Endothelial cell of umbilical vein (primary cell): ENCODE data around the gene CCR7. TPM values are rescaled to one million over a fixed set of nuclear protein-coding genes. Genes with fewer than 3 reads are reported as not detected.

ENCODE experiments used
- BruUV-seq: library from RNA; stranded (reverse); fragments of 400-500 nt; replicated peaks from 2 replicates; lab custom pipeline; 2021; lab: Mats Ljungman, UMichigan
- CTCF ChIA-PET: fragments of 300-600, 350-600 bp; sonication (Branson Sonifier 250); formaldehyde crosslinking; loops from one replicate; lab custom pipeline; 2021; ENCODE audit warnings: antibody characterized with exemption, inconsistent platforms; lab: Charles Lee
- POLR2A ChIA-PET: fragments of 300-600, 350-600 bp; sonication (Branson Sonifier 250); formaldehyde crosslinking; loops from one replicate; lab custom pipeline; 2021; ENCODE audit warnings: antibody characterized with exemption, inconsistent platforms; lab: Charles Lee
- DNase-seq: peaks from one replicate; pipeline ENCODE4 v3.0.0-alpha.2; 2011; ENCODE audit warnings: low read depth, low spot score
- FAIRE-seq: peaks from 2 replicates; lab custom pipeline; 2011; peaks lifted over from hg19 to GRCh38; lab: Jason Lieb, UNC
- H2AFZ ChIP-seq: 2 replicates; pipeline ENCODE4 v1.6.0; 2012; ENCODE audit warnings: low read depth, low read length, control low read depth, inconsistent platforms
- H3K27ac ChIP-seq: 2 replicates; pipeline ENCODE4 v1.5.1; 2011; ENCODE audit warnings: low read depth, mild to moderate bottlenecking, control low read depth, low read length, moderate library complexity; ENCODE audit not compliant: insufficient read depth
- H3K27me3 ChIP-seq, 2 experiments: 2 replicates each; pipeline versions ENCODE4 v1.6.0 to v1.6.1; 2011; ENCODE audit warnings: low read length in 2 of 2, mixed read lengths in 1 of 2; ENCODE audit not compliant: control insufficient read depth in 2 of 2, insufficient read depth in 2 of 2
- H3K36me3 ChIP-seq, 2 experiments: 2 replicates in 1 of 2; 3 replicates in 1 of 2; pipeline ENCODE4 v1.5.1; 2011; ENCODE audit warnings: low read length in 2 of 2, mild to moderate bottlenecking in 1 of 2, moderate library complexity in 1 of 2; ENCODE audit not compliant: control insufficient read depth in 2 of 2, insufficient read depth in 2 of 2; ENCODE audit errors: extremely low read depth in 1 of 2
- H3K4me1 ChIP-seq: 3 replicates; pipeline ENCODE4 v1.5.1; 2011; ENCODE audit warnings: mild to moderate bottlenecking, low read length; ENCODE audit not compliant: control insufficient read depth, insufficient read depth; ENCODE audit errors: extremely low read depth
- H3K4me2 ChIP-seq: 2 replicates; pipeline ENCODE4 v1.6.1; 2011; ENCODE audit warnings: low read length, control low read depth, mixed read lengths; ENCODE audit not compliant: insufficient read depth
- H3K4me3 ChIP-seq, 3 experiments: fragments of 200-600 bp in 1 of 3; sonication (generic), shearing (Covaris generic) in 1 of 3; replicated peaks in 1 of 3; 2 replicates each; pipeline ENCODE4 v1.5.1; 2011 to 2016; ENCODE audit warnings: control low read depth in 3 of 3, low read length in 3 of 3, mild to moderate bottlenecking in 2 of 3, inconsistent platforms in 1 of 3, low read depth in 1 of 3, moderate library complexity in 1 of 3; ENCODE audit not compliant: insufficient read depth in 1 of 3
- H3K79me2 ChIP-seq: 2 replicates; pipeline ENCODE4 v1.6.0; 2012; ENCODE audit warnings: low read length, inconsistent platforms; ENCODE audit not compliant: control insufficient read depth, insufficient read depth
- H3K9ac ChIP-seq: replicated peaks from 2 replicates; pipeline ENCODE3; 2011; ENCODE audit warnings: low read length, control low read depth; ENCODE audit not compliant: insufficient read depth; ENCODE audit errors: extremely low read depth
- H3K9me1 ChIP-seq: replicated peaks from 3 replicates; pipeline ENCODE4 v1.6.0; 2011; ENCODE audit warnings: mild to moderate bottlenecking, low read length; ENCODE audit not compliant: control insufficient read depth, insufficient read depth; ENCODE audit errors: extremely low read depth
- H3K9me3 ChIP-seq: replicated peaks from 2 replicates; pipeline ENCODE4 v1.5.1; 2012; ENCODE audit warnings: low read length, inconsistent platforms; ENCODE audit not compliant: control insufficient read depth, insufficient read depth
- H4K20me1 ChIP-seq: replicated peaks from 2 replicates; pipeline ENCODE3; 2011; ENCODE audit warnings: mild to moderate bottlenecking, low read length; ENCODE audit not compliant: control insufficient read depth, insufficient read depth; ENCODE audit errors: extremely low read depth
- JUN ChIP-seq: IDR thresholded peaks from 2 replicates; pipeline ENCODE4 v1.6.1; 2011; ENCODE audit warnings: borderline replicate concordance, low read depth; ENCODE audit not compliant: insufficient read length, insufficient read depth
- POLR2A ChIP-seq: IDR thresholded peaks from 2 replicates; pipeline ENCODE4 v1.6.1; 2012; ENCODE audit warnings: low read depth, mild to moderate bottlenecking, control low read depth, low read length
- dilution Hi-C: fragments of 300-500 bp; cut with MboI; formaldehyde crosslinking; loops from one replicate; pipeline ENCODE4 v1.15.0; 2019; ENCODE audit warnings: low sequenced_read_pairs; ENCODE audit not compliant: extremely low pct_ligation_motif_present
- intact Hi-C: fragments of 100-400 bp; cut with micrococcal nuclease; formaldehyde crosslinking; loops from one replicate; pipeline ENCODE4 v1.10.0; 2022
- polyA plus RNA-seq, 4 experiments: library from polyadenylated mRNA; depleted of rRNA in 3 of 4; stranded (reverse) in 3 of 4; unstranded in 1 of 4; fragments of >200 nt; gene quantifications; 2 replicates each; pipeline versions ENCODE4 v1.2.1 to v1.2.3, GENCODE V29; 2011 to 2012; ENCODE audit warnings: missing spikeins in 1 of 4
- total RNA-seq: library from RNA; stranded (reverse); gene quantifications from 2 replicates; pipeline ENCODE4 v1.2.3, GENCODE V29; 2021
- TF ChIP-seq, protein P1 (sequence below), 2 donors: IDR thresholded peaks; 1 replicate in 1 of 2; 2 replicates in 1 of 2; pipeline ENCODE4 v1.5.1; 2011; ENCODE audit warnings: low read length in 2 of 2, mild to moderate bottlenecking in 2 of 2, moderate library complexity in 2 of 2, control low read depth in 1 of 2, inconsistent platforms in 1 of 2, low read depth in 1 of 2; ENCODE audit not compliant: insufficient read depth in 1 of 2; ENCODE audit errors: extremely low read depth in 1 of 2

CCR7 gene
- total and polyA plus RNA-seq, 2 donors (not counting 3 experiments of a cell fraction or from before 2014, with no cell fraction given), result 0.18 TPM; not detected in 1

DNA sequence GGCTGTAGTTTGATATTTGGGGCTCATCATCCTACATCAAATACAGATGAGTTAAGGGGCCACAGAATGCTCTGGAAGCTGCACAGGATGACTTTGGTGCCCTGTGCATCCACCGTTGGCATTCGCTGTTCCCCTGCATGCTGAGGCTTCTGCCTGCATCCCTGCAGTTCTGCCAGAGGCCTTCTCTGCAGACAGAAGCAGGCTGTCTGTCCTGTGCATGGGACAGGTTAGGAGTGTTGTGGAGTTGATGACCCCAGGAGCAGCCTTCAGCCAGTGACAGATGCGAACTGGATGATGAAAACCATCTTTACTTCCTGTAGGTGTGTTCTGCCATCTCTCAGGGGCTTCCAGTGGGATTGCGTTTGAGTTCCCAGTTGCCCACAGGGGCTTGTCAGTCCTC is 50.3 kb downstream of the CCR7 start:
- no peak overlapping the region for H3K4me2 ChIP-seq
- FAIRE-seq (no peak), DNase-seq (no peak)
- no peaks in the 10 kb centered on the region for H3K79me2 ChIP-seq
- no peaks in the 10 kb centered on the region for H3K9me3 ChIP-seq
- intact Hi-C loops, result no loop called here
- H3K27me3 ChIP-seq, result peaks cover 0 to 18% of the 10 kb centered on the region in 2 experiments
- H3K36me3 ChIP-seq, result no peaks in the 10 kb centered on the region
- dilution Hi-C loops, result no loop called here
- H3K27ac ChIP-seq, result no peak overlapping the region
- no peak for TF ChIP-seq JUN
- no peak overlapping the region for H3K9ac ChIP-seq
- no TSS peak for BruUV-seq
- ChIA-PET POLR2A (no interaction called here), CTCF (no interaction called here)
- no peaks in the 10 kb centered on the region for H4K20me1 ChIP-seq
- H3K4me3 ChIP-seq, result no peak overlapping the region
- H3K9me1 ChIP-seq, result no peaks in the 10 kb centered on the region
- H2AFZ ChIP-seq, result no peak overlapping the region
- peaks cover 7% of the 10 kb centered on the region for H3K4me1 ChIP-seq

- no peak for DNase-seq
- ChIA-PET POLR2A (no interaction called here), CTCF (interaction anchor here (0.8 to 3.3 kb wide), 2 partner anchors 18 to 38 kb away, joined by 3 to 14 read pairs; no protein-coding TSS in a partner anchor)
- H2AFZ ChIP-seq, result no peak overlapping the region
- BruUV-seq, result no TSS peak
- no peak for FAIRE-seq
- no peaks in the 10 kb centered on the region for H3K36me3 ChIP-seq
- no peak overlapping the region for H3K4me2 ChIP-seq
- H3K27me3 ChIP-seq, result peaks cover 0 to 18% of the 10 kb centered on the region in 2 experiments
- H3K9ac ChIP-seq, result no peak overlapping the region
- no peaks in the 10 kb centered on the region for H3K79me2 ChIP-seq
- no peak for TF ChIP-seq POLR2A
- TF ChIP-seq, protein P1, sequence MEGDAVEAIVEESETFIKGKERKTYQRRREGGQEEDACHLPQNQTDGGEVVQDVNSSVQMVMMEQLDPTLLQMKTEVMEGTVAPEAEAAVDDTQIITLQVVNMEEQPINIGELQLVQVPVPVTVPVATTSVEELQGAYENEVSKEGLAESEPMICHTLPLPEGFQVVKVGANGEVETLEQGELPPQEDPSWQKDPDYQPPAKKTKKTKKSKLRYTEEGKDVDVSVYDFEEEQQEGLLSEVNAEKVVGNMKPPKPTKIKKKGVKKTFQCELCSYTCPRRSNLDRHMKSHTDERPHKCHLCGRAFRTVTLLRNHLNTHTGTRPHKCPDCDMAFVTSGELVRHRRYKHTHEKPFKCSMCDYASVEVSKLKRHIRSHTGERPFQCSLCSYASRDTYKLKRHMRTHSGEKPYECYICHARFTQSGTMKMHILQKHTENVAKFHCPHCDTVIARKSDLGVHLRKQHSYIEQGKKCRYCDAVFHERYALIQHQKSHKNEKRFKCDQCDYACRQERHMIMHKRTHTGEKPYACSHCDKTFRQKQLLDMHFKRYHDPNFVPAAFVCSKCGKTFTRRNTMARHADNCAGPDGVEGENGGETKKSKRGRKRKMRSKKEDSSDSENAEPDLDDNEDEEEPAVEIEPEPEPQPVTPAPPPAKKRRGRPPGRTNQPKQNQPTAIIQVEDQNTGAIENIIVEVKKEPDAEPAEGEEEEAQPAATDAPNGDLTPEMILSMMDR (IDR thresholded peaks at IDR 0.05; ENCODE audit: extremely low read depth in 1 of 2, insufficient read depth in 1 of 2, low read depth in 1 of 2, low read length in 2 of 2), result no peak
- H3K9me3 ChIP-seq, result no peaks in the 10 kb centered on the region
- dilution Hi-C loops (no loop called here), intact Hi-C loops (no loop called here)
- peaks cover 7% of the 10 kb centered on the region for H3K4me1 ChIP-seq
- no peaks in the 10 kb centered on the region for H3K9me1 ChIP-seq
- no peak overlapping the region for H3K4me3 ChIP-seq
- no peak overlapping the region for H3K27ac ChIP-seq
- no peaks in the 10 kb centered on the region for H4K20me1 ChIP-seq
Observed at GRCh38 chr17:40514013-40514875, 51.0 kb downstream of the CCR7 start.
